Gastrocnemius medialis (tissue), 4 donors: ENCODE measurements around the gene FAAH. TPM values are rescaled to one million over a fixed set of nuclear protein-coding genes. Genes with fewer than 3 reads are reported as not detected.
"Not testable (repeated sequence)": the region's sequence is repeated elsewhere in the genome, so short reads cannot be mapped to it uniquely, and the experiment has no call there.

Experiments used
- ATAC-seq, 2 donors: fragments of 150-250 bp; one replicate each; pipeline ENCODE4 v1.9.1; 2016
- DNase-seq, 2 donors: peaks; one replicate each; pipeline ENCODE4 v3.0.0-alpha.2; 2019
- H3K27ac ChIP-seq, 4 donors: fragments of 200-600 bp; sonication (generic); 1 replicate in 1 of 4; 2 replicates in 3 of 4; pipeline ENCODE4 v1.5.1; 2016 to 2018; ENCODE audit warnings: mild to moderate bottlenecking in 2 of 4, moderate library complexity in 1 of 4
- H3K27me3 ChIP-seq, 3 donors: fragments of 200-600 bp; sonication (generic) in 2 of 3; 1 replicate in 1 of 3; 2 replicates in 2 of 3; pipeline versions ENCODE4 v1.5.1 to v1.6.0; 2016 to 2019; ENCODE audit warnings: mild to moderate bottlenecking in 1 of 3, moderate library complexity in 1 of 3
- H3K36me3 ChIP-seq, 2 donors: fragments of 200-600 bp; sonication (generic) in 1 of 2; one replicate each; pipeline ENCODE4 v1.5.1; 2017 to 2018
- H3K4me1 ChIP-seq, 2 donors: fragments of 200-600 bp; sonication (generic) in 1 of 2; one replicate each; pipeline ENCODE4 v1.5.1; 2016 to 2017; ENCODE audit warnings: mild to moderate bottlenecking in 2 of 2
- H3K4me3 ChIP-seq, 4 donors: fragments of 200-600 bp; sonication (generic) in 3 of 4; 1 replicate in 1 of 4; 2 replicates in 3 of 4; pipeline ENCODE4 v1.5.1; 2016 to 2019; ENCODE audit warnings: mild to moderate bottlenecking in 2 of 4
- H3K9me3 ChIP-seq, 3 donors: fragments of 200-600 bp; sonication (generic) in 2 of 3; 1 replicate in 1 of 3; 2 replicates in 2 of 3; pipeline ENCODE4 v1.5.1; 2016 to 2019
- POLR2A ChIP-seq, 2 donors: fragments of 450-650 bp; IDR thresholded peaks; one replicate each; pipeline ENCODE4 v1.6.1; 2017; ENCODE audit warnings: antibody characterized with exemption in 2 of 2, mild to moderate bottlenecking in 2 of 2, moderate library complexity in 2 of 2
- in situ Hi-C, 4 donors: fragments of 200-750 bp; cut with MboI; loops; one replicate each; pipeline versions ENCODE4 v1.15.0 to v1.8.0; 2017; ENCODE audit warnings: low sequenced_read_pairs in 4 of 4
- intact Hi-C: fragments of 100-400 bp; cut with DNase I; formaldehyde crosslinking; loops from one replicate; pipeline ENCODE4 v1.15.1; 2023; ENCODE audit warnings: low total_unique reads
- total RNA-seq, 4 donors: library from RNA; depleted of rRNA; stranded (reverse); fragments of >200 nt; gene quantifications; one replicate each; pipeline versions ENCODE4 v1.1.0 to v1.2.3, GENCODE V29; 2016
- TF ChIP-seq, protein P1 (sequence below), 5 experiments: fragments of 450-650 bp in 3 of 5; fragments of 200-600 bp in 2 of 5; sonication (generic) in 2 of 5; IDR thresholded peaks in 4 of 5; conservative IDR thresholded peaks in 1 of 5; 1 replicate in 4 of 5; 2 replicates in 1 of 5; pipeline ENCODE4 v1.5.1; 2016 to 2019; ENCODE audit warnings: antibody characterized with exemption in 5 of 5, mild to moderate bottlenecking in 3 of 5, moderate library complexity in 3 of 5

The FAAH gene
- total RNA-seq, 4 donors from 2014 or later, result 5.2 to 15.6 (median 7.3) TPM

DNA sequence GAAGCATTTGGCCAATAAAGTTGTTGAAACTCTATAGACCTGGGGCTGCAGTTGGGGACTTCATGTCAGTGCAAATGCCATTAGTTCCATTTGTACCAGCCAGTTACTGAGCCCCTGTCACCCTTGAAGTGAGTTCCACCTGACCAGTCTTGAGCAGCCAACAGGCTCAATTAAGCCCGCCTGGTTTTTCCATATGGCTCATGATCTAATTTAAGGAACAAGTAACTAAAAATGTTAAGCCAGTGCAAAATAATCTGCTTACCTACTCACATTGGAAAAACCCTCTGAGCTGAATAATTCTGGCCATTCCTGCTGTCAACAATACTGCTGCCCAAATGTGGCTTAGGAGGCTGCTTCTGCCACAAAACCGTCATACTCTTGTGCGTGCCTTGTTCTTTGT lies 32.0 kb upstream of the FAAH start:
- Histone ChIP-seq H3K27ac (no peak overlapping the region), H3K27me3 (no peaks in the 10 kb centered on the region), H3K4me3 (no peak overlapping the region), H3K36me3 (peaks cover 0 to 60% of the 10 kb centered on the region in 2 donors), H3K4me1 (no peaks in the 10 kb centered on the region), H3K9me3 (no peaks in the 10 kb centered on the region)
- no peak for DNase-seq
- in situ Hi-C loops, result no loop called here
- intact Hi-C loops, result no loop called here
- no peak for TF ChIP-seq POLR2A (IDR thresholded peaks at IDR 0.05)
- TF ChIP-seq, protein P1, sequence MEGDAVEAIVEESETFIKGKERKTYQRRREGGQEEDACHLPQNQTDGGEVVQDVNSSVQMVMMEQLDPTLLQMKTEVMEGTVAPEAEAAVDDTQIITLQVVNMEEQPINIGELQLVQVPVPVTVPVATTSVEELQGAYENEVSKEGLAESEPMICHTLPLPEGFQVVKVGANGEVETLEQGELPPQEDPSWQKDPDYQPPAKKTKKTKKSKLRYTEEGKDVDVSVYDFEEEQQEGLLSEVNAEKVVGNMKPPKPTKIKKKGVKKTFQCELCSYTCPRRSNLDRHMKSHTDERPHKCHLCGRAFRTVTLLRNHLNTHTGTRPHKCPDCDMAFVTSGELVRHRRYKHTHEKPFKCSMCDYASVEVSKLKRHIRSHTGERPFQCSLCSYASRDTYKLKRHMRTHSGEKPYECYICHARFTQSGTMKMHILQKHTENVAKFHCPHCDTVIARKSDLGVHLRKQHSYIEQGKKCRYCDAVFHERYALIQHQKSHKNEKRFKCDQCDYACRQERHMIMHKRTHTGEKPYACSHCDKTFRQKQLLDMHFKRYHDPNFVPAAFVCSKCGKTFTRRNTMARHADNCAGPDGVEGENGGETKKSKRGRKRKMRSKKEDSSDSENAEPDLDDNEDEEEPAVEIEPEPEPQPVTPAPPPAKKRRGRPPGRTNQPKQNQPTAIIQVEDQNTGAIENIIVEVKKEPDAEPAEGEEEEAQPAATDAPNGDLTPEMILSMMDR (IDR thresholded peaks at IDR 0.05 in 4 of 5, conservative IDR thresholded peaks at IDR 0.05 in 1 of 5), result no peak
- ATAC-seq, result no peak

DNA sequence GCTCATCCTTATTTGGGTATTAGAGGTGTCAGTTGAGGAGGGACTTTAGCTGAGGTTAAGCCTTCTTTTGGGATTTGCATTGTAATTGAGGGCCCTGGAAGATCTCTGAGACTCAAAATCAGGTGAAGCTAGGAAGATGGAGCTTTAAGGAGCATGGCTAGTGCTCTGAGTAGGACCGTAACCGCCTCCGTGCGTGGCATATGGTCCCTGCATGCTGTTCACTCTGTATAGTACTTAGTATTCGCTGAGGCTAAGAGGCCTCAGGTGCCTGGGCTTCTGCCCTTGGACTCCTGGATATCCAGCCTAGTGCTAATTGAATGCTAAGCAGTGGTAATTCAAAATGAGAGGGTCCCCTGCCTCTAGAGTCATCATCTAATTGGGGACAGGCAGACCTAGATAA lies 31.0 kb upstream of the FAAH start:
- in situ Hi-C loops, result no loop called here
- no peak overlapping the region for H3K4me3 ChIP-seq
- H3K4me1 ChIP-seq, result no peaks in the 10 kb centered on the region
- no peaks in the 10 kb centered on the region for H3K9me3 ChIP-seq
- no peaks in the 10 kb centered on the region for H3K27me3 ChIP-seq
- ATAC-seq, result no peak
- TF ChIP-seq, protein P1 (IDR thresholded peaks at IDR 0.05 in 4 of 5, conservative IDR thresholded peaks at IDR 0.05 in 1 of 5), result no peak
- no peak for TF ChIP-seq POLR2A (IDR thresholded peaks at IDR 0.05)
- no peak for DNase-seq
- H3K27ac ChIP-seq, result no peak overlapping the region
- peaks cover 0 to 57% of the 10 kb centered on the region in 2 donors for H3K36me3 ChIP-seq
- intact Hi-C loops, result no loop called here

DNA sequence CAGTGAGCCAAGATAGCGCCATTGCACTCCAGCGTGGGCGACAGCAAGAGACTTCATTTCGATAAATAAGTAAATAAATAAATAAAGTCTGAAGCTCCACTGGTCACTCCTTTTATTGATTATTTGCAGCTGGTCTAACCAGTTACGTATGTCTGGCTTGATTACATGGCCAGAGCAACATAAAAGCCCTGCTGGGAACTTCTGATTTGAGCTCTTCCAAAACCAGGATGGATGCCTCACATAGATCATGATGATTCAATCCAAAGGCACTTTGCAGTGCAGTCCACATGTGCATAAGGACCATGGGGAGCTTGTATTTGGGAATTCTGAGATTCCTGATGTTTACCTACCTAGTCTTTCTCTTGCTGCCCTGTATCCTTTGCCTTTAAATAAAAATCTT lies 29.5 kb upstream of the FAAH start:
- TF ChIP-seq, protein P1 (IDR thresholded peaks at IDR 0.05 in 4 of 5, conservative IDR thresholded peaks at IDR 0.05 in 1 of 5), result no peak
- no peak for TF ChIP-seq POLR2A (IDR thresholded peaks at IDR 0.05)
- ATAC-seq (no peak), DNase-seq (no peak)
- H3K9me3 ChIP-seq, result no peaks in the 10 kb centered on the region
- H3K27me3 ChIP-seq, result no peaks in the 10 kb centered on the region
- peaks cover 0 to 62% of the 10 kb centered on the region in 2 donors for H3K36me3 ChIP-seq
- in situ Hi-C loops (no loop called here), intact Hi-C loops (no loop called here)
- no peak overlapping the region for H3K4me3 ChIP-seq
- no peaks in the 10 kb centered on the region for H3K4me1 ChIP-seq
- no peak overlapping the region for H3K27ac ChIP-seq

DNA sequence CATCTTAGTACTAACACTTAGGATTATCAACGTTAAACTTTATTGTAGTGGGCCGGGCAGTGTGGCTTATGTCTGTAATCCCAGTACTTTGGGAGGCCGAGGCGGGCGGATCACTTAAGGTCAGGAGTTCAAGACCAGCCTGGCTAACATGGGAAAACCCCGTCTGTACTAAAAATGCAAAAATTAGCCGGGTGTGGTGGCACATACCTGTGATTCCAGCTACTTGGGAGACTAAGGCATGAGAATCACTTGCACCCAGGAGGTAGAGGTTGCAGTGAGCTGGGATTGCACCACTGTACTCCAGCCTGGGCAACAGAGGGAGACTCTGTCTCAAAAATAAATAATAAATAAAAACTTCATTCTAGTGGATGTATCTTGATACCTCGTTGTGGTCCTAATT lies 28.3 kb upstream of the FAAH start:
- H3K4me3 ChIP-seq, H3K4me1 ChIP-seq, H3K27ac ChIP-seq, H3K27me3 ChIP-seq, in situ Hi-C loops, ATAC-seq, H3K9me3 ChIP-seq, intact Hi-C loops, DNase-seq: not testable (repeated sequence)
- peaks cover 0 to 55% of the 10 kb centered on the region in 2 donors for H3K36me3 ChIP-seq

DNA sequence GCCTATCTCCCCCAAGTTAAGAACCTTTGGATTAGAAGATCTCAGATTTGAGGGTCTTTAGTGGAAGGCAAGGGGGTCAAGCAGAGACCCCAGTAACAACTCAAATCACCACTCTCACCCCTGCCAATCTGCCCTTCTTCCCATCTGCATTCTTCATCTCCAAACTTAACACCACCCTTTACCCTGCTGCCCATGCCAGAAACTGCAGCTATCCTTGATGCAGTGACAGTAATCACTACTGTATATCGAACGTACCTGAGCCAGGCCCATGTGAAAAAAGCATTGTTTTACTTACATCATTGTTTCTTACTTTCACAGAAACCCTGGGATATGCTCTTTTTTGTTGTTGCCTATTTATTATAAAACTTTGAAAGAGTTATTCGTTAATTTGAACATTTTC lies 27.0 kb upstream of the FAAH start:
- Histone ChIP-seq H3K36me3 (peaks cover 0 to 42% of the 10 kb centered on the region in 2 donors), H3K9me3 (no peaks in the 10 kb centered on the region), H3K27ac (no peak overlapping the region), H3K4me3 (no peak overlapping the region), H3K27me3 (no peaks in the 10 kb centered on the region), H3K4me1 (no peaks in the 10 kb centered on the region)
- ATAC-seq, result no peak
- intact Hi-C loops, result no loop called here
- in situ Hi-C loops, result no loop called here
- DNase-seq, result no peak
- TF ChIP-seq, protein P1 (IDR thresholded peaks at IDR 0.05 in 4 of 5, conservative IDR thresholded peaks at IDR 0.05 in 1 of 5), result no peak
- no peak for TF ChIP-seq POLR2A (IDR thresholded peaks at IDR 0.05)

DNA sequence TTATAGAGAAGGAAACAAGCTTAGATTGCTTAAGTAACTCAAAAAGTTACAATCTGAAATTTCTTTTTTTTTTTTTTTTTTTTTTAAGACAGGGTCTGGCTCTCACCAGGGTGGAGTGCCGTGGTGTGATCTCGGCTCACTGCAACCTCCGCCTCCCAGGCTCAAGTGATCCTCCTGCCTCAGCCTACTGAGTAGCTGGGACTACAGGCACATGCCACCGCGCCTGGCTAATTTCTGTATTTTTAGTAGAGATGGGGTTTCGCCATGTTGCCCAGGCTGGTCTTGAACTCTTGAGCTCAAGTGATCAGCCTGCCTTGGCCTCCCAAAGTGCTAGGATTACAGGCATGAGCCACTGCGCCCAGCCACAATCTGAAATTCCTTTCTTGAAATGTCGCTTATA lies 26.4 kb upstream of the FAAH start:
- in situ Hi-C loops, H3K27ac ChIP-seq, DNase-seq, H3K4me3 ChIP-seq, intact Hi-C loops, H3K27me3 ChIP-seq, H3K4me1 ChIP-seq, H3K9me3 ChIP-seq, ATAC-seq: not testable (repeated sequence)
- H3K36me3 ChIP-seq, result peaks cover 0 to 36% of the 10 kb centered on the region in 2 donors
